ENCODE data around the gene PCDHGA7. TPM values are rescaled to one million over a fixed set of nuclear protein-coding genes. Genes with fewer than 3 reads are reported as not detected.
"Not testable (repeated sequence)": the region's sequence is repeated elsewhere in the genome, so short reads cannot be mapped to it uniquely, and the experiment has no call there.

Gene PCDHGA7
- total RNA-seq, 4 donors from 2014 or later, result 2.0 to 8.6 (median 3.2) TPM

DNA sequence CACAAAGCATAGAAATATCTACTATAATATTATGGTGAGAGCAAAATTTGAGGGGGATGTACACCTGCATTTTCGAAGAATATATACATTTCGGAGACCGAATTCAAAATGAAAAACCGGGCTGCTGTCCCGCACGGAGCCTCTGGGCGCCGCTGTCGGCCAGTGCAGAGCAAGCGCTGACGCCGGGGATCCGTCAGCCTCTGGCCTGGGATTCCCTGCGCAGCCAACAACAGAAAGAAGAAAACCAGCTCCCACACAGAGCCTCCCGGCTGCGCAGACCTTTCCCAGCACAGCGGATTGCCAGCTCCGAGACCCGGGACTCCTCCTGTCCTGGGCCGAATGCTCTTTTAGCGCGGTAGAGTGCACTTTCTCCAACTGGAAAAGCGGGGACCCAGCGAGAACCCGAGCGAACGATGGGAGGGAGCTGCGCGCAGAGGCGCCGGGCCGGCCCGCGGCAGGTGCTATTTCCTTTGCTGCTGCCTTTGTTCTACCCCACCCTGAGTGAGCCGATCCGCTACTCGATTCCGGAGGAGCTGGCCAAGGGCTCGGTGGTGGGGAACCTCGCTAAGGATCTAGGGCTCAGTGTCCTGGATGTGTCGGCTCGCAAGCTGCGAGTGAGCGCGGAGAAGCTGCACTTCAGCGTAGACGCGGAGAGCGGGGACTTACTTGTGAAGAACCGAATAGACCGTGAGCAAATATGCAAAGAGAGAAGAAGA is 25.4 kb downstream of the PCDHGA7 start, which contains the start of gene PCDHGB6:
TSS of gene PCDHGB6 (plus strand) at position 232 of the 716 bp plus-strand sequence. CDS start at position 414, 182 bp downstream.
- not testable (repeated sequence) for H3K4me1 ChIP-seq, H3K36me3 ChIP-seq, H3K27ac ChIP-seq
- 21 to 45% methylated on average over 9 to 51 of the region's 51 CpGs for WGBS, 2 donors (ENCODE audit: low coverage in 1 of 2)
- Histone ChIP-seq H3K9me3 (peaks cover 56 to 96% of the 10 kb centered on the region in 2 donors), H3K4me3 (peak within 1 kb of the TSS in 1 of 4 donors; percentile 37), H3K27me3 (peaks cover 29% of the 10 kb centered on the region)
- TF ChIP-seq, protein P1, sequence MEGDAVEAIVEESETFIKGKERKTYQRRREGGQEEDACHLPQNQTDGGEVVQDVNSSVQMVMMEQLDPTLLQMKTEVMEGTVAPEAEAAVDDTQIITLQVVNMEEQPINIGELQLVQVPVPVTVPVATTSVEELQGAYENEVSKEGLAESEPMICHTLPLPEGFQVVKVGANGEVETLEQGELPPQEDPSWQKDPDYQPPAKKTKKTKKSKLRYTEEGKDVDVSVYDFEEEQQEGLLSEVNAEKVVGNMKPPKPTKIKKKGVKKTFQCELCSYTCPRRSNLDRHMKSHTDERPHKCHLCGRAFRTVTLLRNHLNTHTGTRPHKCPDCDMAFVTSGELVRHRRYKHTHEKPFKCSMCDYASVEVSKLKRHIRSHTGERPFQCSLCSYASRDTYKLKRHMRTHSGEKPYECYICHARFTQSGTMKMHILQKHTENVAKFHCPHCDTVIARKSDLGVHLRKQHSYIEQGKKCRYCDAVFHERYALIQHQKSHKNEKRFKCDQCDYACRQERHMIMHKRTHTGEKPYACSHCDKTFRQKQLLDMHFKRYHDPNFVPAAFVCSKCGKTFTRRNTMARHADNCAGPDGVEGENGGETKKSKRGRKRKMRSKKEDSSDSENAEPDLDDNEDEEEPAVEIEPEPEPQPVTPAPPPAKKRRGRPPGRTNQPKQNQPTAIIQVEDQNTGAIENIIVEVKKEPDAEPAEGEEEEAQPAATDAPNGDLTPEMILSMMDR (IDR thresholded peaks at IDR 0.05), result peak; percentile 32 to 42 (median 39)
- peak; percentile 26 for DNase-seq
- in situ Hi-C loops (cut with MboI; ENCODE audit: low pct_ligation_motif_present in 1 of 4, low pct_unique_long_range_greater_than_20kb in 1 of 4, low sequenced_read_pairs in 3 of 4) (loop anchor here in 1 of 4 donors (10.0 kb wide), 1 partner anchor 157 kb away; no protein-coding TSS in a partner anchor), intact Hi-C loops (cut with DNase I; ENCODE audit: low total_unique reads) (loop anchor here (10.0 kb wide), 1 partner anchor 117 kb away; no protein-coding TSS in a partner anchor)

DNA sequence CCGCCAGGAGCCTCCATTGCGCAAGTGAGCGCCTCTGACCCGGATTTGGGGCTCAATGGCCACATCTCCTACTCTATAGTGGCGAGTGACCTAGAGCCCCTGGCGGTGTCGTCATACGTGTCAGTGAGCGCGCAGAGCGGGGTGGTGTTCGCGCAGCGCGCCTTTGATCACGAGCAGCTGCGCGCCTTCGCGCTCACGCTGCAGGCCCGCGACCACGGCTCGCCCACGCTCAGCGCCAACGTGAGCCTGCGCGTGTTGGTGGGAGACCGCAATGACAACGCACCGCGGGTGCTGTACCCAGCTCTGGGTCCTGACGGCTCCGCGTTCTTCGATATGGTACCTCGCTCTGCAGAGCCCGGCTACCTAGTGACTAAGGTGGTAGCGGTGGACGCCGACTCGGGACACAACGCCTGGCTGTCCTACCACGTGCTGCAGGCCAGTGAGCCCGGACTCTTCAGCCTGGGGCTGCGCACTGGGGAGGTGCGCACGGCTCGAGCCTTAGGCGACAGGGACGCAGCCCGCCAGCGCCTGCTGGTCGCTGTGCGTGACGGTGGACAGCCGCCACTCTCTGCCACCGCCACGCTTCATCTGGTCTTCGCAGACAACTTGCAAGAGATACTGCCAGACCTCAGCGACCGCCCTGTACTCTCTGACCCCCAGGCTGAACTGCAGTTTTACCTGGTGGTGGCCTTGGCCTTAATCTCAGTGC is 27.2 kb downstream of the PCDHGA7 start:
- WGBS, 2 donors (ENCODE audit: low coverage in 1 of 2), result 42 to 66% methylated on average over 4 to 51 of the region's 64 CpGs
- intact Hi-C loops (cut with DNase I; ENCODE audit: low total_unique reads) (loop anchor here (10.0 kb wide), 2 partner anchors 115 to 155 kb away; no protein-coding TSS in a partner anchor), in situ Hi-C loops (cut with MboI; ENCODE audit: low pct_ligation_motif_present in 1 of 4, low pct_unique_long_range_greater_than_20kb in 1 of 4, low sequenced_read_pairs in 3 of 4) (loop anchor here in 2 of 4 donors (10.0 kb wide), 2 partner anchors 145 to 155 kb away; no protein-coding TSS in a partner anchor)
- H3K27ac ChIP-seq, result no peak overlapping the region
- TF ChIP-seq EP300 (IDR thresholded peaks at IDR 0.05; ENCODE audit: low read depth) (no peak), POLR2A (IDR thresholded peaks at IDR 0.05) (no peak), POLR2AphosphoS5 (IDR thresholded peaks at IDR 0.05) (no peak)
- TF ChIP-seq, protein P1 (IDR thresholded peaks at IDR 0.05), result no peak
- peaks cover 50 to 94% of the 10 kb centered on the region in 2 donors for H3K9me3 ChIP-seq
- H3K36me3 ChIP-seq, result no peaks in the 10 kb centered on the region
- DNase-seq, result no peak
- H3K4me3 ChIP-seq, result no peak overlapping the region
- H3K4me1 ChIP-seq, result no peaks in the 10 kb centered on the region
- H3K27me3 ChIP-seq, result peaks cover 23% of the 10 kb centered on the region

DNA sequence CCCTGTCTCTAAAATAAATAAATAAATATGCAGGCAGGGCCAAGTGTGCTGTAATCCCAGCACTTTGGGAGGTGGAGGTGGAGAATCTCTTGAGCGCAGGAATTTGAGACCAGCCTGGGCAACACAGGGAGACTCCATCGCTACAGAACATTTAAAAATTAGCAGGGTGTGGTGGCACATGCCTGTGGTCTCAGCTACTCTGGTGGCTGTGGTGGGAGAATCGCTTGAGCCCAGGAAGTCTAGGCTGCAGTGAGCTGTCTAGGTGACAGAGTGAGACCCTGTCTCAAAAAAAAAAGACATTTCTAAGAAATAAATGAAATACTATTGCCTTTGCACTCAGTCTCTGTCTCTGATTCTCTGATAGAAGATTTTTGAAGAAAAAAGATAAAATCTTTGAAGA is 29.0 kb downstream of the PCDHGA7 start:
- Histone ChIP-seq H3K36me3 (no peaks in the 10 kb centered on the region), H3K27ac (no peak overlapping the region), H3K27me3 (peaks cover 19% of the 10 kb centered on the region), H3K4me3 (no peak overlapping the region), H3K4me1 (no peaks in the 10 kb centered on the region), H3K9me3 (peaks cover 49 to 92% of the 10 kb centered on the region in 2 donors)
- 62 to 76% methylated on average over 3 of the region's 3 CpGs for WGBS, 2 donors (ENCODE audit: low coverage in 1 of 2)
- in situ Hi-C loops (cut with MboI; ENCODE audit: low pct_ligation_motif_present in 1 of 4, low pct_unique_long_range_greater_than_20kb in 1 of 4, low sequenced_read_pairs in 3 of 4), result loop anchor here in 1 of 4 donors (10.0 kb wide), 1 partner anchor 143 kb away; no protein-coding TSS in a partner anchor
- intact Hi-C loops (cut with DNase I; ENCODE audit: low total_unique reads), result loop anchor here (10.0 kb wide), 1 partner anchor 153 kb away; no protein-coding TSS in a partner anchor
- TF ChIP-seq, protein P1 (IDR thresholded peaks at IDR 0.05), result no peak
- TF ChIP-seq POLR2A (IDR thresholded peaks at IDR 0.05), result no peak
- TF ChIP-seq POLR2AphosphoS5 (IDR thresholded peaks at IDR 0.05), result no peak
- no peak for DNase-seq
